AG09309 (cell line): ENCODE measurements around the gene FAM98B.

Source experiments
- DNase-seq: peaks from one replicate; pipeline ENCODE4 v3.0.0-alpha.2; 2010; ENCODE audit warnings: low read depth
- H3K4me3 ChIP-seq: 2 replicates; pipeline ENCODE4 v1.5.1; 2011; ENCODE audit warnings: mild to moderate bottlenecking, low read depth, low read length, moderate library complexity; ENCODE audit not compliant: control insufficient read depth
- TF ChIP-seq, protein P1 (sequence below): IDR thresholded peaks from 2 replicates; pipeline ENCODE4 v1.5.1; 2011; ENCODE audit warnings: mild to moderate bottlenecking, low read depth, low read length, inconsistent platforms; ENCODE audit not compliant: insufficient read depth, control insufficient read depth; ENCODE audit errors: missing control alignments

Gene FAM98B

DNA sequence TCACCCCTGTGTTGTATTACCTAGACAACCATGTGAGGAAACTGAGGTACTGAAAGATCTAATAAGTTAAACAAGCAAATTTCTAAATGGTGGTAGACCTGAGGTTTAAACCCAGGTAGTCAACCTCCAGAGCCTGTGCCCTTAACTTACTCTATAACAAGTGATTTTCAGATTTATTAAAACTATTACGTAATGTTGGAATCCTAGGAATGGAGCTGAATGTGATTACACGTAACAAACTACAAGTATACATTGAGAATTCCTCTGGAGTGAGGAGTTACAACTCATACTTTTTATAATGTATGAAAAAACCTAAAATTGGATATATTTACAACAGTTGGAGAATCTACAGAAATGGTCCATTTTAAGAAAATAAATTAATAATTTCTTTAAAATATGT, 18.0 kb downstream of the FAM98B start:
- TF ChIP-seq, protein P1, sequence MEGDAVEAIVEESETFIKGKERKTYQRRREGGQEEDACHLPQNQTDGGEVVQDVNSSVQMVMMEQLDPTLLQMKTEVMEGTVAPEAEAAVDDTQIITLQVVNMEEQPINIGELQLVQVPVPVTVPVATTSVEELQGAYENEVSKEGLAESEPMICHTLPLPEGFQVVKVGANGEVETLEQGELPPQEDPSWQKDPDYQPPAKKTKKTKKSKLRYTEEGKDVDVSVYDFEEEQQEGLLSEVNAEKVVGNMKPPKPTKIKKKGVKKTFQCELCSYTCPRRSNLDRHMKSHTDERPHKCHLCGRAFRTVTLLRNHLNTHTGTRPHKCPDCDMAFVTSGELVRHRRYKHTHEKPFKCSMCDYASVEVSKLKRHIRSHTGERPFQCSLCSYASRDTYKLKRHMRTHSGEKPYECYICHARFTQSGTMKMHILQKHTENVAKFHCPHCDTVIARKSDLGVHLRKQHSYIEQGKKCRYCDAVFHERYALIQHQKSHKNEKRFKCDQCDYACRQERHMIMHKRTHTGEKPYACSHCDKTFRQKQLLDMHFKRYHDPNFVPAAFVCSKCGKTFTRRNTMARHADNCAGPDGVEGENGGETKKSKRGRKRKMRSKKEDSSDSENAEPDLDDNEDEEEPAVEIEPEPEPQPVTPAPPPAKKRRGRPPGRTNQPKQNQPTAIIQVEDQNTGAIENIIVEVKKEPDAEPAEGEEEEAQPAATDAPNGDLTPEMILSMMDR, result no peak
- no peak for DNase-seq
- H3K4me3 ChIP-seq, result no peak overlapping the region

DNA sequence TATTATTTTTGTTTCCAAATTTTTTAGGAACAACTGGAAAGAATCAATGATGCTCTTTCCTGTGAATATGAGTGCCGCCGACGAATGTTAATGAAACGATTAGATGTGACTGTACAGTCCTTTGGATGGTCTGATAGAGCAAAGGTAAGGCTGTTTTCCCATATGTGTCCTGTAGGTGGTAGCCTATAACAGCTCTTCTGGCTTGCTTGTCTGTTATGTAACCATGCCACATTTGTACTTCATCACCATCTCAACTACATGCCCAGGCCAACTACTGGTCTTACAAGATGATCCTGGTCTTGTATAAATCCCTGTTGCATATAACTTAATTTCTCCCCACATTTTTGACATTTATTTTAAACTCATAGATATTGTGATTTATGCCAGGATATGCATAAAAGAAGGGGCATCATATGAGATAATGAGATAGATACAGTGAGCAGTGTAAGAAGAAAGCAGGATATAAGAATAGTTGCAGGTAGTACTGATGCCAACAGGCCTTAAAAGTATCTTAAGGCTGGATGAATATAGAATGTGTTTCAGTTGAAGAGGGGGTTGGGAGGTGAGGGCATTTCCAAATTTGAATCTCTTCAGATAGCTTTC, 20.3 kb downstream of the FAM98B start:
- no peak overlapping the region for H3K4me3 ChIP-seq
- TF ChIP-seq, protein P1, result peak; percentile 76
- DNase-seq, result peak; percentile 63

DNA sequence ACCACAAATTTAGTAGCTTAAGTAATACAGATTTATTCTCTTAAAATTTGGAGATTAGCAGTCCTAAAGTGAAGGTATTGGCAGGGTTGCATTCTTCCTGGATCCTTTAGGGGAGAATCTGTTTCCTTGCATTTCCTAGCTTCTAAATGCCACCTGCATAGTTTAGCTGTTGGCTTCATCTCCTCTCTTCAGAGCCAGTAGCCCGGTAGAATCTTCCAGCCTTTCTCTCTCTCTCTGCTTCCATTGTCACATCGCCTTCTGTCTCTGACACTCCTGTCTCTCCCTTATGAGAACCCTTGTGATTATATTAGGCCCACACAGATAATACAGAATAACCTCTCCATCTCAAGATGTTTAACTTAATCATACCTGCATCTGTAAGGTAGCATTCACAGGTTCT, 21.4 kb downstream of the FAM98B start:
- TF ChIP-seq, protein P1, result no peak
- no peak for DNase-seq
- no peak overlapping the region for H3K4me3 ChIP-seq

DNA sequence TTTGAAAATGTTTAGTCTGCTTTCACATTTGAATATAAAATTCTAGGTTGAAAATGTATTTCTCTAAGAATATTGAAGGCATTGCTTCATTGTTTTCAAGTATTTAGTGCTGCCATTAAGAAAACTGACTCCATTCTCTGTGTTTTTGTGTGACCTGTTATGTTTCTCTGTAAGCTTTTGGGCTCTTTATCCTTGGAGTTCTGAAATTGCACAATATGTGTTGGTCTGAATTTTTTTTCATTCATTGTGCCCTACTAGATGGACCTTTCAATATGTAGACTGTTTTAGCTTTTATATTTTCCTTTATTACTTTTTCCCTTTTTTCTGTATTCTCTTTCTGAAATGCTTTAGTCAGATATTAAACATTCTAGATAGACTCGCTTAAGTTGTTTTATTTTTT, 22.2 kb downstream of the FAM98B start:
- DNase-seq, result no peak
- H3K4me3 ChIP-seq, result no peak overlapping the region
- TF ChIP-seq, protein P1, result no peak

DNA sequence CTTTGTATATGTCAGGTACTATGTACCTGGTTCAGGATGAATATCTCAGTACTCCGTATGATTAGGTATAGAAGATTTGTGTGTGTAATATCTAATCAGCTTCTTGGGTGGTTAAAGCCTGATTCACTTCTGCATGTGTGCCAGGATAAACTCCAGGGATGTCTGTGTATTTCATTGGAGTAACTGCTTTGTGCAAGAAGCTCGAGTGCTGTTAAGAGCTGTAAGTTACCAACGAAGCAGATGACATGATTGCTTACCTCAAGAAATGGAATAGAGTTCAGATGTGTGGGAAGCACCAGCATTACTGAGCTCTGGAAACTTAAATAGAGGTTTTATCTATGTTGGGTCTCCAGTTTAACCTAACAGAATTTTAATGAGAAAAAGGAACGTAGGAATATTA, 23.7 kb downstream of the FAM98B start:
- H3K4me3 ChIP-seq, result no peak overlapping the region
- TF ChIP-seq, protein P1, result no peak
- no peak for DNase-seq

DNA sequence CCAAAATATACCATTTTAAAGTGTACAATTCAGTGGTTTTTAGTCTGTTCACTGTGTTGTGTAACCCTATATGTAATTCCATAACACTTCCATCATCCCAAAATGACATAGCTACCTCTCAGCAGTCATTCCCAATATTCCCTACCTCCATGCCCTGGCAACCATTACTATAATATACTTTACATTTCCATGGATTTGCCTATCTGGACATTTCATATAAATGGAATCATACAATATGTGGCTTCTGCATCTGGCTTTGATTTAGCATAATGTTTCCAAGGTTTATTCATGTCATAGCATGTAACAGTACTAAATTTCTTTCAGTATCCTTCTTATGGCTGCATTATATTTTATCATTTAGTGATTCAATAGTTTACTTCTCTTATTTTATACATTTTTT, 25.3 kb downstream of the FAM98B start:
- TF ChIP-seq, protein P1, result no peak
- no peak for DNase-seq
- H3K4me3 ChIP-seq, result no peak overlapping the region

DNA sequence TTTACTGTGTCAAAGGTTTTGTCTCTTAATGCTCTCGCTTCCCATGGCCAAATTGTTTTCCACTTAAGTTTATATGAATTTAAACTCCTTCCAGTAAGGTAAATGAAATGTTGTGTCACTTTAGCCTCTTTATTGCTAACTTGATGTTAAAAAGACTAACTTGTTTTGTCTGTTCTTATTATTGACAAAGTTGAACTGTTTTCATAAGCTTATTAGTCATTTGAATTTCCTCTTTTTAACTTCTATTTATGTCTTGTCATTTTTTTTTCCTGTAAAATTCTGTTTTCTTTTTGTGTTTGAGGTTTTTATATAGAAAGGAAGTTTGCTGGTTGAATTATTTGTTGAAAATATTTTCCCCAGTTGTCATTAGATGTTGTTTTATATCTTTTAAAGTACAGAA, 25.8 kb downstream of the FAM98B start:
- DNase-seq, result no peak
- TF ChIP-seq, protein P1, result no peak
- no peak overlapping the region for H3K4me3 ChIP-seq
